HEK293 (cell line): ENCODE data around the gene DOCK3.
"Not testable (repeated sequence)": the region's sequence is repeated elsewhere in the genome, so short reads cannot be mapped to it uniquely, and the experiment has no call there.

Experiments used
- CTCF ChIA-PET: fragments of 350-600 bp; formaldehyde crosslinking; extraction: SDS; loops from one replicate; lab custom pipeline; 2021; ENCODE audit warnings: antibody characterized with exemption; lab: Yijun Ruan, JAX
- POLR2A ChIA-PET: fragments of 300-600 bp; formaldehyde crosslinking; extraction: SDS; loops from one replicate; lab custom pipeline; 2020; ENCODE audit warnings: antibody characterized with exemption, inconsistent platforms; lab: Yijun Ruan, JAX
- H3K27ac ChIP-seq: fragments of 200-500 bp; sonication (Bioruptor generic); 2 replicates; pipeline ENCODE4 v1.5.1; 2014; ENCODE audit warnings: low read depth, low read length, control low read depth, inconsistent platforms; ENCODE audit errors: extremely low read depth
- H3K36me3 ChIP-seq, 2 experiments: fragments of 200-500 bp in 1 of 2; sonication (Bioruptor generic) in 1 of 2; 1 replicate in 1 of 2; 2 replicates in 1 of 2; pipeline ENCODE4 v1.5.1; 2014 to 2017; ENCODE audit warnings: inconsistent platforms in 2 of 2, low read length in 2 of 2; ENCODE audit not compliant: control insufficient read depth in 2 of 2, insufficient read depth in 1 of 2
- H3K4me1 ChIP-seq: fragments of 200-500 bp; sonication (Bioruptor generic); 2 replicates; pipeline ENCODE4 v1.5.1; 2014; ENCODE audit warnings: mild to moderate bottlenecking, low read length, inconsistent platforms; ENCODE audit not compliant: control insufficient read depth, insufficient read depth
- H3K4me3 ChIP-seq: 2 replicates; pipeline ENCODE4 v1.5.1; 2011; ENCODE audit warnings: low read depth, mild to moderate bottlenecking, control low read depth, low read length, moderate library complexity
- H3K9me3 ChIP-seq: fragments of 200-500 bp; sonication (Bioruptor generic); 2 replicates; pipeline ENCODE4 v1.5.1; 2014; ENCODE audit warnings: low read depth, low read length, inconsistent platforms; ENCODE audit not compliant: control insufficient read depth, insufficient read depth
- TRIM28 ChIP-seq: IDR thresholded peaks from 2 replicates; pipeline ENCODE4 v1.6.1; 2011; ENCODE audit warnings: low read length, control low read depth, borderline replicate concordance
- YY1 ChIP-seq: fragments of 450-650 bp; formaldehyde crosslinking; IDR thresholded peaks from 2 replicates; pipeline ENCODE4 v1.5.1; 2018; ENCODE audit warnings: missing biosample characterization, missing genetic modification characterization
- ZNF174 ChIP-seq: fragments of 450-650 bp; formaldehyde crosslinking; IDR thresholded peaks from 2 replicates; pipeline ENCODE4 v1.5.0; 2017; ENCODE audit warnings: missing biosample characterization, mild to moderate bottlenecking, missing genetic modification characterization
- ZNF266 ChIP-seq: fragments of 450-650 bp; formaldehyde crosslinking; IDR thresholded peaks from 2 replicates; pipeline ENCODE4 v1.5.1; 2016; ENCODE audit warnings: missing biosample characterization, missing genetic modification characterization, low read depth
- ZNF324 ChIP-seq: fragments of 450-650 bp; formaldehyde crosslinking; IDR thresholded peaks from 2 replicates; pipeline ENCODE4 v1.5.1; 2016; ENCODE audit warnings: missing biosample characterization, missing genetic modification characterization
- ZNF426 ChIP-seq: fragments of 450-650 bp; formaldehyde crosslinking; IDR thresholded peaks from 2 replicates; pipeline ENCODE4 v1.5.1; 2017; ENCODE audit warnings: missing biosample characterization, missing genetic modification characterization, mild to moderate bottlenecking, inconsistent platforms, moderate library complexity
- ZNF555 ChIP-seq: fragments of 450-650 bp; formaldehyde crosslinking; conservative IDR thresholded peaks from 2 replicates; pipeline ENCODE4 v1.5.1; 2017; ENCODE audit warnings: missing biosample characterization, mild to moderate bottlenecking, missing genetic modification characterization, inconsistent platforms
- ZNF560 ChIP-seq: fragments of 450-650 bp; formaldehyde crosslinking; IDR thresholded peaks from 2 replicates; pipeline ENCODE4 v1.5.1; 2017; ENCODE audit warnings: missing biosample characterization, missing genetic modification characterization, borderline replicate concordance
- ZNF561 ChIP-seq: fragments of 450-650 bp; IDR thresholded peaks from 2 replicates; pipeline ENCODE4 v1.5.1; 2018; ENCODE audit warnings: missing biosample characterization, missing genetic modification characterization, borderline replicate concordance
- TF ChIP-seq, protein P1 (sequence below): fragments of 450-650 bp; formaldehyde crosslinking; IDR thresholded peaks from 2 replicates; pipeline ENCODE4 v1.5.1; 2016; ENCODE audit warnings: missing biosample characterization, missing genetic modification characterization
- TF ChIP-seq, protein P2 (sequence below): fragments of 450-650 bp; formaldehyde crosslinking; IDR thresholded peaks from 2 replicates; pipeline ENCODE4 v1.5.1; 2017; ENCODE audit warnings: missing biosample characterization, missing genetic modification characterization
- TF ChIP-seq, protein P3 (sequence below): fragments of 450-650 bp; formaldehyde crosslinking; IDR thresholded peaks from 2 replicates; pipeline ENCODE4 v1.5.1; 2016; ENCODE audit warnings: missing biosample characterization, missing genetic modification characterization
- TF ChIP-seq, protein P4 (sequence below): fragments of 450-650 bp; formaldehyde crosslinking; IDR thresholded peaks from 2 replicates; pipeline ENCODE4 v1.5.1; 2016; ENCODE audit warnings: missing biosample characterization, missing genetic modification characterization
- TF ChIP-seq, protein P5 (sequence below): fragments of 450-650 bp; formaldehyde crosslinking; IDR thresholded peaks from 2 replicates; pipeline ENCODE4 v1.5.1; 2016; ENCODE audit warnings: missing biosample characterization, missing genetic modification characterization

The DOCK3 gene

DNA sequence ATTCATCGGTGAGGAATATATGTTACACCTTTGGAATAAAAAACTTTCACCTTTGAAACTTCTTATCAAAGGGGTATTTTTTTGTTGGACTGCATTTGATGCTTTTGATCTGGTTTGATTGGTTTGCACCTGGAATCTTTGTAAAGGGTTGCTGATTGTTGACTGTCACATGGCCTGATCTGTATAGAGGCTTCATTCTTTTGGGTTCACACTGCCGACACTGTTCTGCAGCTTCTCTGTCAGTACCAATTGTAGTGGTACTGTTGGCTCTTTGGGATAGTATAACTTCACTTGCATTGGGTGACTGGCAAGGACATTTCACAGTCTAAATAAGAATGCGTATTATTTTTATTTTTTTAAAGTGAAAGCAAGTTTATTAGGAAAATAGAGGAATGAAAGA lies 155.7 kb downstream of the DOCK3 start:
- no peaks in the 10 kb centered on the region for H3K4me1 ChIP-seq
- no peak overlapping the region for H3K27ac ChIP-seq
- no peaks in the 10 kb centered on the region for H3K9me3 ChIP-seq
- ChIA-PET POLR2A (no interaction called here), CTCF (no interaction called here)
- TF ChIP-seq ZNF561 (tag by site-specific recombination): no peak
- TF ChIP-seq, protein P1, sequence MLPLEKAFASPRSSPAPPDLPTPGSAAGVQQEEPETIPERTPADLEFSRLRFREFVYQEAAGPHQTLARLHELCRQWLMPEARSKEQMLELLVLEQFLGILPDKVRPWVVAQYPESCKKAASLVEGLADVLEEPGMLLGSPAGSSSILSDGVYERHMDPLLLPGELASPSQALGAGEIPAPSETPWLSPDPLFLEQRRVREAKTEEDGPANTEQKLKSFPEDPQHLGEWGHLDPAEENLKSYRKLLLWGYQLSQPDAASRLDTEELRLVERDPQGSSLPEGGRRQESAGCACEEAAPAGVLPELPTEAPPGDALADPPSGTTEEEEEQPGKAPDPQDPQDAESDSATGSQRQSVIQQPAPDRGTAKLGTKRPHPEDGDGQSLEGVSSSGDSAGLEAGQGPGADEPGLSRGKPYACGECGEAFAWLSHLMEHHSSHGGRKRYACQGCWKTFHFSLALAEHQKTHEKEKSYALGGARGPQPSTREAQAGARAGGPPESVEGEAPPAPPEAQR (tag by site-specific recombination): no peak
- TF ChIP-seq, protein P2, sequence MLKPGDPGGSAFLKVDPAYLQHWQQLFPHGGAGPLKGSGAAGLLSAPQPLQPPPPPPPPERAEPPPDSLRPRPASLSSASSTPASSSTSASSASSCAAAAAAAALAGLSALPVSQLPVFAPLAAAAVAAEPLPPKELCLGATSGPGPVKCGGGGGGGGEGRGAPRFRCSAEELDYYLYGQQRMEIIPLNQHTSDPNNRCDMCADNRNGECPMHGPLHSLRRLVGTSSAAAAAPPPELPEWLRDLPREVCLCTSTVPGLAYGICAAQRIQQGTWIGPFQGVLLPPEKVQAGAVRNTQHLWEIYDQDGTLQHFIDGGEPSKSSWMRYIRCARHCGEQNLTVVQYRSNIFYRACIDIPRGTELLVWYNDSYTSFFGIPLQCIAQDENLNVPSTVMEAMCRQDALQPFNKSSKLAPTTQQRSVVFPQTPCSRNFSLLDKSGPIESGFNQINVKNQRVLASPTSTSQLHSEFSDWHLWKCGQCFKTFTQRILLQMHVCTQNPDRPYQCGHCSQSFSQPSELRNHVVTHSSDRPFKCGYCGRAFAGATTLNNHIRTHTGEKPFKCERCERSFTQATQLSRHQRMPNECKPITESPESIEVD: no peak
- TF ChIP-seq ZNF174 (tag by site-specific recombination): no peak
- TF ChIP-seq, protein P3, sequence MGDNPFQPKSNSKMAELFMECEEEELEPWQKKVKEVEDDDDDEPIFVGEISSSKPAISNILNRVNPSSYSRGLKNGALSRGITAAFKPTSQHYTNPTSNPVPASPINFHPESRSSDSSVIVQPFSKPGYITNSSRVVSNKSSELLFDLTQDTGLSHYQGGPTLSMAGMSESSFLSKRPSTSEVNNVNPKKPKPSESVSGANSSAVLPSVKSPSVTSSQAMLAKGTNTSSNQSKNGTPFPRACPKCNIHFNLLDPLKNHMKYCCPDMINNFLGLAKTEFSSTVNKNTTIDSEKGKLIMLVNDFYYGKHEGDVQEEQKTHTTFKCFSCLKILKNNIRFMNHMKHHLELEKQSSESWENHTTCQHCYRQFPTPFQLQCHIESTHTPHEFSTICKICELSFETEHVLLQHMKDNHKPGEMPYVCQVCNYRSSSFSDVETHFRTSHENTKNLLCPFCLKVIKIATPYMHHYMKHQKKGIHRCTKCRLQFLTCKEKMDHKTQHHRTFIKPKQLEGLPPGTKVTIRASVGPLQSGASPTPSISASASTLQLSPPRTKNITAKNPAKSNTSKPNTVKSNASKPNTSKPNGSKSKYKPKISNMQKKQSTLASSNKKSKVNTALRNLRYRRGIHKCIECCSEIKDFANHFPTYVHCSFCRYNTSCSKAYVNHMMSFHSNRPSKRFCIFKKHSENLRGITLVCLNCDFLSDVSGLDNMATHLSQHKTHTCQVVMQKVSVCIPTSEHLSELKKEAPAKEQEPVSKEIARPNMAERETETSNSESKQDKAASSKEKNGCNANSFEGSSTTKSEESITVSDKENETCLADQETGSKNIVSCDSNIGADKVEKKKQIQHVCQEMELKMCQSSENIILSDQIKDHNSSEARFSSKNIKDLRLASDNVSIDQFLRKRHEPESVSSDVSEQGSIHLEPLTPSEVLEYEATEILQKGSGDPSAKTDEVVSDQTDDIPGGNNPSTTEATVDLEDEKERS (tag by site-specific recombination): no peak
- no peak for TF ChIP-seq YY1
- TF ChIP-seq TRIM28: no peak
- TF ChIP-seq ZNF324: no peak
- TF ChIP-seq, protein P4, sequence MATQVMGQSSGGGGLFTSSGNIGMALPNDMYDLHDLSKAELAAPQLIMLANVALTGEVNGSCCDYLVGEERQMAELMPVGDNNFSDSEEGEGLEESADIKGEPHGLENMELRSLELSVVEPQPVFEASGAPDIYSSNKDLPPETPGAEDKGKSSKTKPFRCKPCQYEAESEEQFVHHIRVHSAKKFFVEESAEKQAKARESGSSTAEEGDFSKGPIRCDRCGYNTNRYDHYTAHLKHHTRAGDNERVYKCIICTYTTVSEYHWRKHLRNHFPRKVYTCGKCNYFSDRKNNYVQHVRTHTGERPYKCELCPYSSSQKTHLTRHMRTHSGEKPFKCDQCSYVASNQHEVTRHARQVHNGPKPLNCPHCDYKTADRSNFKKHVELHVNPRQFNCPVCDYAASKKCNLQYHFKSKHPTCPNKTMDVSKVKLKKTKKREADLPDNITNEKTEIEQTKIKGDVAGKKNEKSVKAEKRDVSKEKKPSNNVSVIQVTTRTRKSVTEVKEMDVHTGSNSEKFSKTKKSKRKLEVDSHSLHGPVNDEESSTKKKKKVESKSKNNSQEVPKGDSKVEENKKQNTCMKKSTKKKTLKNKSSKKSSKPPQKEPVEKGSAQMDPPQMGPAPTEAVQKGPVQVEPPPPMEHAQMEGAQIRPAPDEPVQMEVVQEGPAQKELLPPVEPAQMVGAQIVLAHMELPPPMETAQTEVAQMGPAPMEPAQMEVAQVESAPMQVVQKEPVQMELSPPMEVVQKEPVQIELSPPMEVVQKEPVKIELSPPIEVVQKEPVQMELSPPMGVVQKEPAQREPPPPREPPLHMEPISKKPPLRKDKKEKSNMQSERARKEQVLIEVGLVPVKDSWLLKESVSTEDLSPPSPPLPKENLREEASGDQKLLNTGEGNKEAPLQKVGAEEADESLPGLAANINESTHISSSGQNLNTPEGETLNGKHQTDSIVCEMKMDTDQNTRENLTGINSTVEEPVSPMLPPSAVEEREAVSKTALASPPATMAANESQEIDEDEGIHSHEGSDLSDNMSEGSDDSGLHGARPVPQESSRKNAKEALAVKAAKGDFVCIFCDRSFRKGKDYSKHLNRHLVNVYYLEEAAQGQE (tag by site-specific recombination): no peak
- TF ChIP-seq, protein P5, sequence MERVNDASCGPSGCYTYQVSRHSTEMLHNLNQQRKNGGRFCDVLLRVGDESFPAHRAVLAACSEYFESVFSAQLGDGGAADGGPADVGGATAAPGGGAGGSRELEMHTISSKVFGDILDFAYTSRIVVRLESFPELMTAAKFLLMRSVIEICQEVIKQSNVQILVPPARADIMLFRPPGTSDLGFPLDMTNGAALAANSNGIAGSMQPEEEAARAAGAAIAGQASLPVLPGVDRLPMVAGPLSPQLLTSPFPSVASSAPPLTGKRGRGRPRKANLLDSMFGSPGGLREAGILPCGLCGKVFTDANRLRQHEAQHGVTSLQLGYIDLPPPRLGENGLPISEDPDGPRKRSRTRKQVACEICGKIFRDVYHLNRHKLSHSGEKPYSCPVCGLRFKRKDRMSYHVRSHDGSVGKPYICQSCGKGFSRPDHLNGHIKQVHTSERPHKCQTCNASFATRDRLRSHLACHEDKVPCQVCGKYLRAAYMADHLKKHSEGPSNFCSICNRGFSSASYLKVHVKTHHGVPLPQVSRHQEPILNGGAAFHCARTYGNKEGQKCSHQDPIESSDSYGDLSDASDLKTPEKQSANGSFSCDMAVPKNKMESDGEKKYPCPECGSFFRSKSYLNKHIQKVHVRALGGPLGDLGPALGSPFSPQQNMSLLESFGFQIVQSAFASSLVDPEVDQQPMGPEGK (tag by site-specific recombination): no peak
- no peak for TF ChIP-seq ZNF266 (tag by site-specific recombination)
- H3K4me3 ChIP-seq: no peak overlapping the region
- no peaks in the 10 kb centered on the region for H3K36me3 ChIP-seq

DNA sequence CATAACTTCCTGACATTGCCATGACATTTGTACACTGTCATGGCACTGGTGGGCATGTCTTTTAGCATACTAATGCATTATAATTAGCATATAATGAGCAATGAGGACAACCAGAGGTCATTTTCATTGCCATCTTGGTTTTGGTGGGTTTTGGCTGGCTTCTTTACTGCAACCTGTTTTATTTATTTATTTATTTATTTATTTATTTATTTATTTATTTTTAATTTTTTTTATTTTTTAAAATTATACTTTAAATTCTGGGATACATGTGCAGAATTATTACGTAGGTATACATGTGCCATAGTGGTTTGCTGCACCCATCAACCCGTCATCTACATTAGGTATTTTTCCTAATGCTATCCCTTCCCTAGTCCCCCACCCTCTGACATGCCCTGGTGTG lies 156.3 kb downstream of the DOCK3 start:
- H3K27ac ChIP-seq, H3K4me3 ChIP-seq, CTCF ChIA-PET, H3K9me3 ChIP-seq, H3K36me3 ChIP-seq, H3K4me1 ChIP-seq, POLR2A ChIA-PET: not testable (repeated sequence)
- peak; percentile 61; the same call in 1 of the 2 replicates for TF ChIP-seq ZNF560 (tag by site-specific recombination)
- peak; percentile 77 for TF ChIP-seq ZNF555 (tag by site-specific recombination)
- TF ChIP-seq, protein P4 (tag by site-specific recombination): 0 out of 2 replicates have a peak, but pooled peaks have one; percentile 53
- peak; percentile 67 for TF ChIP-seq ZNF426 (tag by site-specific recombination)
